ENCODE data around the gene ANKMY2.
"Not testable (repeated sequence)": the region's sequence is repeated elsewhere in the genome, so short reads cannot be mapped to it uniquely, and the experiment has no call there.

The ANKMY2 gene

DNA sequence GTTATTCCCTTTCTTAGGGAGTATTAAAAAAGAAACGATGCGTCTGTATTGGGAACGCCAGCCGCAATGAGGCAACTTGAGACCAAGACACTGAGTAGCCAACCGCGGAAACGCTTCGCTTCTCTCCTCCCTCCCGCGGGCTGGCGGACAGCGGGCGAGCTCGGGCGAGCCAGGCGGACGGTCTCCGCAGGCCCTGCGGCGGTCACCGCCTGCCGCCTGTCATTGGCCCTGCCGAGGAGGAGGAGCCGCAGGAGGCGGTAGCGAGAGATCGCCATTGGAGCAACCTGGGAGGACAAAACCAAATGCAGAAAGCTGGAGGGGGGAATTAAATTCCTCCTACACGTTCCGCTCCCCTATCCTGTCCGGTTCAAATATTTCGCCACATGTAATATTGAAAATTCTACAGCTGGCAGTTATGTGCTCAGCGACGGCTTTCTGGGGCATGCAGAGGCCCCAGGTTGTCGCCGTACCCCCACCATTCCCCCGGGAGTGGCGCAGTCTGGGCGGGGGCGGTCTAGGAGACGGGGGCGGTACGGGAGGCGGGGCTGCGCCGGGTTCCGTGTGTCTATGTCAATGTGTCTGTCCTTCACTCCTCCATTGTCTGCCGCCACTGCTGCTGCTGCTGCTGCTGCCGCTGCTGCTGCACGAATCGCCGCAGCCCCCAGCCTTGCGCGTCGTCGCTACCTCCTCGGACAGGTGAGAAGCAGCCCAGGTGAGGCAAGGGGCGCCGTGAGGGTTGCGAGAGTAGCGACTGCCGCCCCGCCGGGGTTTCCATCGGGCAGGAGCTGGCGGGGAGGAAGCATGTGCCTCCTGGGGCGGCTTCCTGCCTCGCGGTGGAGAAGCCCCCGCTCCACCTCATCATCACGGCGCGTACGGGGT lies at the start of gene ANKMY2, which contains the start of gene BZW2:
ANKMY2 (minus strand) TSS at position 162 of the 879 bp plus-strand sequence. CDS start 181 bp downstream, outside the sequence.
BZW2 (plus strand) TSS at position 589 of the 879 bp plus-strand sequence. CDS start 19,263 bp downstream, outside the sequence.
- peak; percentile 14 for FAIRE-seq
- DNase-seq (ENCODE audit: insufficient read length, low spot score): peak; percentile 73

DNA sequence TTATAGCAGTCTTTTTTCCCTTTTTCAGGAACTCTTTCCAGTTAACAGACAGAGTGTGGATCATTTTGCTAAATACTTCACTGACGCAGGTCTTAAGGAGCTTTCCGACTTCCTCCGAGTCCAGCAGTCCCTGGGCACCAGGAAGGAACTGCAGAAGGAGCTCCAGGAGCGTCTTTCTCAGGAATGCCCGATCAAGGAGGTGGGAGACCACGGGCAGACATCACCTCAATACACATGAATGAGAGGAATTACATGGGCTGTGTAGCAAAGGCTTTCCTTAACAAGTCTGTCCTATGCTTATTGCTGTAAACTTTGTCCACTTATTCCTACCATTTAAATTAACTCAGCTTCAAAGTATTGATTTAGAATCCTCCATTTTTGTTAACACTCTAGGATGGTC lies 49.3 kb upstream of the ANKMY2 start:
- DNase-seq (ENCODE audit: insufficient read length, low spot score) (no peak), FAIRE-seq (no peak)

GRCh38 chr7:16693601-16694318 lies 48.2 kb upstream of the ANKMY2 start:
- DNase-seq (ENCODE audit: insufficient read length, low spot score) (no peak), FAIRE-seq (no peak)

DNA sequence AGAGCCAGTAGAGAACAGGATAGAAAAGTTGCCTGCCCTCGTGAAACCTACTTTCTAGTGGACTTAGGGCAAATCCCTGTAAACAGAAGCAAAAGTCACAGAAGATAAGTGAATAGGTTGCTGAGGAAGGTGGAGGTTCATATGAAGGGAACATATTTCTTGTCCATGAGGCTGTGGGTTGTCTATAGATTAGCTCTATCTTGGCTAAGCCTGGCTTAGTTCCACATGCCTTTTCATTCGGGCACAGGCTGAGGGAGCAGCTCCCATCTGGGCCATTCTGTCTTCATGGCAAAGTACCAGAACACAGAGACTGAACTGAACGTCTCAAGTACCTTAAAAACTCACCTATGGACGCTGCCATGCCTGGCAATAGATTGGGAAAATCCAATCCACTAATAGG lies 45.7 kb upstream of the ANKMY2 start:
- FAIRE-seq (no peak), DNase-seq (ENCODE audit: insufficient read length, low spot score) (no peak)

DNA sequence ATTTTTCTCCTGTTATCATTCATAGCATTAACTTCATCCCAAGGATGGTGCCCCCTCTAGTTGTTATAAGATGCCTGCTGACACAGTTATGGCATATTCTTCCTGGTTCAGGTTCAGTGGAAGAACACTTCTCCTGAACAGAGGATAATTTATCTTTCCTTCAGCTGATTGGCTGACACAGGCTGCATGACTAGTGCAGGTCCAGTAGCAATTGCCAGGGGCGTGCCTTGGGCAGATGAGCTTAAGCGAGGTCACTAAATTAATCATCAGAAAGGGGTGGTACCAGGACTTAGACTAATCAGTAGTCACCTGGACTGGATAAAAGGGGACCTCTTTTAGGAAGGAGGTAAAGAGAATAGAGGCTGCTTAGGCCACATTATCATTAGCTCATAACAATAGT lies 42.7 kb upstream of the ANKMY2 start:
- no peak for FAIRE-seq
- no peak for DNase-seq (ENCODE audit: insufficient read length, low spot score)

- FAIRE-seq (no peak), DNase-seq (ENCODE audit: insufficient read length, low spot score) (no peak)
Measured at GRCh38 chr7:16685535-16685934, 40.0 kb upstream of the ANKMY2 start.

DNA sequence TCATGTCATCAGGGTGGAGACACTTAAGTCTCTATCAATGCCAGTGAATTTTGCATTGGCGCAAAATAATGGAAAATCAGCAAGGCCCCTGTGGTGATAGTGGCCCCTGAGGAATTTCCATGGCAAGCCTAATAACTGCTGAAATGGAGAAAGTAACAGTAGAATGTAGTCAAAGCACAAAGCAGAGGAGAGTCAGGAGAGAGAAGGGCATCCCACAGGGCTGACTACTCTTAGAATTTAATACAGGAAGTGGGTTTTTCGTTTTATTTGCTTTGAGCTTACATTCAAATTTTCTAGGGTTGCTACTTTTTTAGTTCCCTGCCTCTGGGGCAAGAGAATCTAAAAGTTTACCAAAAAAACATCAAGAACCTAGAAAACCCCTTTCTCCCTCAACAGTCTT lies 39.4 kb upstream of the ANKMY2 start:
- no peak for FAIRE-seq
- DNase-seq (ENCODE audit: insufficient read length, low spot score): no peak

DNA sequence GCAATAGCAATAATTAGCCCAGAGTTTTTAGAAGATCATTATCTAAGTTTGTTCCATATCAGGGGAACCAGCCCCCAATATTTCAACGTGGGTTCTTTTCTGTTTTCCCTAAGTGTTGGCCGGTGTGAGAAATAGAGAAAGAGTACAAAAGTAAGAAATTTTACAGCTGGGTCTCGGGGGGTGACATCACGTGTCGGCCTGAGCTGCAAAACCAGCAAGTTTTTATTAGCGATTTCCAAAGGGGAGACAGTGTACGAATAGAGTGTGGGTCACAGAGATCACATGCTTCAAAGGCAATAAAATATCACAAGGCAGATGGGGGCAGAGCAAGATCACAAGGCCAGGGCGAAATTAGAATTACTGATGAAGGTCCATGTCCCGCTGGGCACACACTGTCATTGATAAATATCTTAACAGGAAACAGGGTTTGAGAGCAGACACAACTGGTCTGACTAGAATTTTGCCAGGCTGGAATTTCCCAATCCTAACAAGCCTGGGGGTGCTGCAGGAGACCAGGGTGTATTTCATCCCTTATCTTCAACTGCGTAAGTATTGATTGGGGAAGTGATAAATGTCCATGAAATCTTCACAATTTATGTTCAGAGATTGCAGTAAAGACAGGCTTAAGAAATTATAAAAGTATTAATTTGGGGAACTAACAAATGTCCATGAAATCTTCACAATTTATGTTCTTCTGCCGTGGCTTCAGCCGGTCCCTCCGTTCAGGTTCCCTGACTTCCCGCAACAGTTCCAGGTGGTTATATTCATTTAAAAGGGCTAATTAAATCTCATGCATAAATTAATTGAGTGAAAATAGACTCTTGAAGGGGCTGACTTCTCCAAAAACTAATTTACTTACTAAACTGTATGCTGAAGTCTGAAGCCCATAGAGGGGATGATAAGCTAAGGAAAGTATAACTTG lies 33.4 kb upstream of the ANKMY2 start:
- DNase-seq (ENCODE audit: insufficient read length, low spot score); FAIRE-seq: not testable (repeated sequence)

DNA sequence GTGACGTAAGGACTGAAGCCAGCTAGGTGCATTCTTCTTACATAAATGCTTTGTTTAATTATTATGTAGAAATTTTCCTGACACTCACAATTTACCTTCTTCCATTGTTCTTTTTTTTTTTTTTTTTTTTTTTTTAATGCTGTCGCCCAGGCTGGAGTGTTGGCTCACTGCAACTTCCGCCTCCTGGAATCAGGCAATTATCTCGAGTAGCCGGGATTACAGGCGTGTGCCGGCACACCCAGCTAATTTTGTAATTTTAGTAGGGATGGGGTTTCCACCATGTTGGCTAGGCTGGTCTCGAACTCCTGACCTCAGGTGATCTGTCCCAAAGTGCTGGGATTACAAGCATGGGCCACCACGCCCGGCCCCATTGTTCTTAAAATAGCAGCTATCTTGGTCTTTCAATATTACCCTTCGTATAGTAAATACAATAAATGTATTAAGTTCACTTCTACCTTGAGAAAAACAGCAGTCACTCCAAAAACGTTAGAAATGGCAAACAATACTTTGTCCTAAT lies 32.5 kb upstream of the ANKMY2 start:
- no peak for FAIRE-seq
- DNase-seq (ENCODE audit: insufficient read length, low spot score): no peak

GRCh38 chr7:16675277-16675676 lies 29.7 kb upstream of the ANKMY2 start:
- no peak for DNase-seq (ENCODE audit: insufficient read length, low spot score)
- FAIRE-seq: no peak

- DNase-seq (ENCODE audit: insufficient read length, low spot score) (no peak), FAIRE-seq (no peak)
Measured at GRCh38 chr7:16671811-16672210, 26.3 kb upstream of the ANKMY2 start.

DNA sequence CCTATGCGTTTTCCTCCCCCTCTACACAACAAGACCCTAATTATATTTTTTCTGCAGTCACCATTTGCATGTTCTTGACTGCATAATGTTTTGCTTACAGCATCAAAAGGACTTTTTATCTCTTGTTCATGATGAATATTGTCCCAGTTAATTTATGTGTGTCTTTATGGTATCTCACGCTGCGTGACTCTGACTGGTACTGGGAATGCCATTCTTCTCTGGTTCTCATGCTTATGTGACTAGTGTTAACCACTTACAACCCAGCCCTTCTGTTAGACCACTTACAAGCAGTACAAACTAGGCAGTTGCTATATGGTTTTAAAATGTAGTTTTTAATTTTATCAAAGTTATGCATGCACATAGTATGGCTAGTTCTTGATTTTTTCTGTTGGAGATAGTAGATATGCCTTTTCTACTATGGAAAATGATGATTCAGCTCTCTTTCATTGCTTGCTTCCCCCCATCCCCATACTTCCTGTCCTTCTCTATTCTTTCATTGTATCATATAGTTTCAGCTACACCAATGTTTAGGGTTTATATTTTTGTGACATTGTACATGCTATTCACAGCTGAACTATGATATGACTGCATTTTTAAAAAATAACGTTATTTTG lies 25.3 kb upstream of the ANKMY2 start:
- DNase-seq (ENCODE audit: insufficient read length, low spot score) (no peak), FAIRE-seq (no peak)

GRCh38 chr7:16670021-16670420 lies 24.5 kb upstream of the ANKMY2 start:
- DNase-seq (ENCODE audit: insufficient read length, low spot score) (no peak), FAIRE-seq (no peak)

GRCh38 chr7:16669581-16669980 lies 24.0 kb upstream of the ANKMY2 start:
- DNase-seq (ENCODE audit: insufficient read length, low spot score): no peak
- FAIRE-seq: no peak

GRCh38 chr7:16668978-16669377 lies 23.4 kb upstream of the ANKMY2 start:
- FAIRE-seq: no peak
- no peak for DNase-seq (ENCODE audit: insufficient read length, low spot score)

DNA sequence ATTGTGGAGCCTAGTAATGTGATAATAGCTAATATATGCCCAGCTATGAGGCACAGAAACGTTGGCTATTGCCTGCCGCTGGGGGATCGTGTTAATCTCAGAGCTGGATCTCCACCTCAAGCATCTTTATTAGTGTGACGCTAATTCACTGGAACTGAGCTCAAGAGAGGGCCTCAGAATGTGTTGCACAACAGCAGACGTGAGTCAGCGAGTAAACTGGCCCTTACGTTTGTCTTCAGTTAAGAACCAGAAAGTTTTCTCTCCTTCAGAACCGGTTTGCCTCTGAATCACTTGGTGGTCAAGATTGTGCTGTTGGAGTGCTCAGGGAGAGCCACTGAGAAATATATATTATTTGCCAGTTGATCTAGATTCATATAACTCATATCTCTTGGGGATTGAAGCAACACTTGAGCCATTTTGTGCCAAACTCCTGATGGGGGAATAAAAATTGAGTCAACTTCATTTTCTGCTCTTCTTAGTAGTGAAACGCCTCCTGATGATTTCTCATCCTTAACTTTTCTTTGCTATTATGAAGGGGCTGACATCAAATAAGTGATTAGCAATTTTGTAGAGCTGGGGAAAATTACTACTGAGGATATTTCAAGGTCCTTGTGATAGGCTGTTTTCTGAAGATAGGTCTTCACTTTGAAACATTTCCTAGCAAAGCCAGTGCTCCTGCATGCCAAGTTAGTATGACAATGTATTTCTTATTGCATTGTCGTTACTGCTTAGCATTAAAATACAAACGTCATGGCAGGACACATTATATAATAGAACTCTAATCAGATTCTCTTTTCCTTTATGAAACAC lies 22.7 kb upstream of the ANKMY2 start:
- FAIRE-seq (no peak), DNase-seq (ENCODE audit: insufficient read length, low spot score) (no peak)

GRCh38 chr7:16667355-16667754 lies 21.8 kb upstream of the ANKMY2 start:
- no peak for DNase-seq (ENCODE audit: insufficient read length, low spot score)
- no peak for FAIRE-seq

DNA sequence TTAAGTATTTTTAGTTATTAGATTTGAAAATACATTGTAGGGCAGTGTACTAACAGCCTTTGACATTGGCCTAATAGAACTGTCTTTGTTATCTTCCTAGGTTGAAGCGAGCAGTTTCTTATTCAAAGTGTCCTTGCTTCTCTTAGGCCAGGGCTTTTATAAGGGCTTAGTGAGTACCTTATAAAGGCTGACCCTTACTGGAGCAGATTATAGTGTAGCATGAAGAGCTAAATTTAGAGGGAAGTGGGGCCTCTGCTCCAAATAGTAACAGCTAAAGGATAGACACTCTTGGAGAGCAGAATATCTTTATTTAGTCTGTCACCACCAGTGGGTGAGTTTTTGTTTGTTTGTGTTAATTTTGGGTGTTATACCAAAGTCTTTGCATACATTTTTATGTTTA lies 16.4 kb upstream of the ANKMY2 start:
- DNase-seq (ENCODE audit: insufficient read length, low spot score) (no peak), FAIRE-seq (no peak)
